Neural cell (in vitro differentiated cells): ENCODE data around the gene SAMSN1. TPM values are rescaled to one million over a fixed set of nuclear protein-coding genes. Genes with fewer than 3 reads are reported as not detected.

Experiments used
- H2AFZ ChIP-seq: fragments of 200-600, 300-800 bp; sonication (generic), shearing (Covaris generic); 2 replicates; pipeline ENCODE4 v1.6.0; 2014; ENCODE audit warnings: low read depth, mild to moderate bottlenecking, antibody characterized with exemption, low read length, moderate library complexity
- H3F3A ChIP-seq: fragments of 200-600 bp; shearing (Covaris generic); 2 replicates; pipeline ENCODE4 v1.6.1; 2016; ENCODE audit warnings: mild to moderate bottlenecking, moderate library complexity, mixed read lengths, antibody characterized with exemption, low read length; ENCODE audit not compliant: insufficient read depth, poor library complexity, severe bottlenecking
- H3K27ac ChIP-seq: fragments of 200-600, 300-800 bp; sonication (generic), shearing (Covaris generic); 2 replicates; pipeline ENCODE4 v1.5.1; 2014; ENCODE audit warnings: mild to moderate bottlenecking, low read length, moderate library complexity
- H3K27me3 ChIP-seq: fragments of 300-800, 200-600 bp; sonication (generic), shearing (Covaris generic); 2 replicates; pipeline ENCODE4 v1.6.0; 2014; ENCODE audit warnings: mild to moderate bottlenecking, low read depth, low read length, moderate library complexity; ENCODE audit not compliant: insufficient read depth
- H3K36me3 ChIP-seq: fragments of 300-800, 200-600 bp; sonication (generic), shearing (Covaris generic); 2 replicates; pipeline ENCODE4 v1.5.1; 2014; ENCODE audit warnings: mild to moderate bottlenecking, antibody characterized with exemption, low read length, moderate library complexity; ENCODE audit not compliant: insufficient read depth
- H3K4me2 ChIP-seq: fragments of 300-800, 200-600 bp; sonication (generic), shearing (Covaris generic); 2 replicates; pipeline ENCODE4 v1.6.0; 2014; ENCODE audit warnings: mild to moderate bottlenecking, low read length
- H3K4me3 ChIP-seq: fragments of 300-800, 200-600 bp; sonication (generic), shearing (Covaris generic); 2 replicates; pipeline ENCODE4 v1.5.1; 2014; ENCODE audit warnings: mild to moderate bottlenecking, low read length, moderate library complexity
- H3K79me2 ChIP-seq: fragments of 200-600 bp; shearing (Covaris generic); replicated peaks from 2 replicates; pipeline ENCODE4 v1.6.0; 2014; ENCODE audit warnings: mild to moderate bottlenecking, low read length, moderate library complexity; ENCODE audit not compliant: insufficient read depth
- H3K9ac ChIP-seq: fragments of 300-800, 200-600 bp; sonication (generic), shearing (Covaris generic); 2 replicates; pipeline ENCODE4 v1.6.1; 2016; ENCODE audit warnings: mild to moderate bottlenecking, low read length, mixed read lengths
- H3K9me2 ChIP-seq: fragments of 200-600 bp; shearing (Covaris generic); 2 replicates; pipeline ENCODE4 v1.6.1; 2016; ENCODE audit warnings: mild to moderate bottlenecking, low read length, mixed read lengths; ENCODE audit not compliant: insufficient read depth
- H3K9me3 ChIP-seq: fragments of 200-600, 300-800 bp; sonication (generic), shearing (Covaris generic); 2 replicates; pipeline ENCODE4 v1.6.1; 2016; ENCODE audit warnings: mild to moderate bottlenecking, mixed run types, low read length, moderate library complexity, mixed read lengths
- H4K20me1 ChIP-seq: fragments of 200-600 bp; shearing (Covaris generic); 2 replicates; pipeline ENCODE4 v1.6.1; 2016; ENCODE audit warnings: mild to moderate bottlenecking, mixed run types; ENCODE audit not compliant: insufficient read depth
- CTCF ChIP-seq: fragments of 450-650 bp; IDR thresholded peaks from 2 replicates; pipeline ENCODE4 v1.5.1; 2014; ENCODE audit warnings: antibody characterized with exemption, mild to moderate bottlenecking, moderate library complexity; ENCODE audit not compliant: poor library complexity, severe bottlenecking
- EP300 ChIP-seq: fragments of 450-650 bp; conservative IDR thresholded peaks from 2 replicates; pipeline ENCODE4 v1.6.1; 2014; ENCODE audit warnings: antibody characterized with exemption, mild to moderate bottlenecking, moderate library complexity; ENCODE audit not compliant: poor library complexity, severe bottlenecking
- EZH2 ChIP-seq: fragments of 200-600, 300-800 bp; shearing (Covaris generic), sonication (generic); IDR thresholded peaks from 2 replicates; pipeline ENCODE4 v1.6.1; 2014; ENCODE audit warnings: antibody characterized with exemption, low read length, borderline replicate concordance, mild to moderate bottlenecking; ENCODE audit not compliant: insufficient read depth, poor library complexity, severe bottlenecking
- MXI1 ChIP-seq: fragments of 450-650 bp; conservative IDR thresholded peaks from 2 replicates; pipeline ENCODE4 v1.6.1; 2014; ENCODE audit warnings: antibody characterized with exemption, mild to moderate bottlenecking; ENCODE audit not compliant: poor library complexity, severe bottlenecking
- POLR2AphosphoS5 ChIP-seq: IDR thresholded peaks from 2 replicates; pipeline ENCODE4 v1.6.1; 2012
- RAD21 ChIP-seq: fragments of 450-650 bp; conservative IDR thresholded peaks from 2 replicates; pipeline ENCODE4 v1.6.1; 2014; ENCODE audit warnings: antibody characterized with exemption, mild to moderate bottlenecking, moderate library complexity
- REST ChIP-seq: IDR thresholded peaks from 2 replicates; pipeline ENCODE4 v1.6.1; 2012; ENCODE audit warnings: borderline replicate concordance
- SMC3 ChIP-seq: fragments of 450-650 bp; conservative IDR thresholded peaks from 2 replicates; pipeline ENCODE4 v1.6.1; 2014; ENCODE audit warnings: antibody characterized with exemption, mild to moderate bottlenecking, moderate library complexity; ENCODE audit not compliant: poor library complexity
- TAF1 ChIP-seq: IDR thresholded peaks from 2 replicates; pipeline ENCODE4 v1.6.1; 2012; ENCODE audit warnings: low read depth
- polyA plus RNA-seq: library from polyadenylated mRNA; depleted of rRNA; stranded (reverse); fragments of >200 nt; gene quantifications from 2 replicates; pipeline ENCODE4 v1.2.3, GENCODE V29; 2014

The SAMSN1 gene
- polyA plus RNA-seq, 1 donor from 2014 or later, result 18.2 TPM

- Histone ChIP-seq H3F3A (no peaks in the 10 kb centered on the region), H3K9me2 (no peaks in the 10 kb centered on the region), H3K36me3 (no peaks in the 10 kb centered on the region), H3K4me3 (no peak overlapping the region), H3K79me2 (no peaks in the 10 kb centered on the region), H3K27me3 (no peaks in the 10 kb centered on the region), H3K27ac (no peak overlapping the region), H3K9ac (no peak overlapping the region), H2AFZ (no peak overlapping the region), H4K20me1 (no peaks in the 10 kb centered on the region), H3K4me2 (no peak overlapping the region), H3K9me3 (no peaks in the 10 kb centered on the region)
- TF ChIP-seq POLR2AphosphoS5 (no peak), EZH2 (no peak), RAD21 (no peak), SMC3 (no peak)
These were observed 46.3 kb upstream of the SAMSN1 start for GRCh38 chr21:14592296-14593000.

- Histone ChIP-seq H4K20me1 (no peaks in the 10 kb centered on the region), H3K79me2 (no peaks in the 10 kb centered on the region), H3K36me3 (no peaks in the 10 kb centered on the region), H3K27me3 (no peaks in the 10 kb centered on the region), H3K9me3 (no peaks in the 10 kb centered on the region), H3K9ac (no peak overlapping the region), H3K4me3 (no peak overlapping the region), H2AFZ (no peak overlapping the region), H3K9me2 (no peaks in the 10 kb centered on the region), H3K27ac (no peak overlapping the region), H3F3A (no peaks in the 10 kb centered on the region), H3K4me2 (no peak overlapping the region)
- TF ChIP-seq POLR2AphosphoS5 (no peak), EP300 (no peak), RAD21 (no peak), CTCF (no peak), EZH2 (no peak), MXI1 (no peak), SMC3 (no peak)
These were observed 45.8 kb upstream of the SAMSN1 start for GRCh38 chr21:14591882-14592281.

- no peak overlapping the region for H3K4me3 ChIP-seq
- no peaks in the 10 kb centered on the region for H3K36me3 ChIP-seq
- H3K9me3 ChIP-seq, result no peaks in the 10 kb centered on the region
- H2AFZ ChIP-seq, result no peak overlapping the region
- H3K79me2 ChIP-seq, result no peaks in the 10 kb centered on the region
- H3F3A ChIP-seq, result no peaks in the 10 kb centered on the region
- TF ChIP-seq CTCF, result no peak
- no peak for TF ChIP-seq REST
- no peak for TF ChIP-seq EZH2
- no peak for TF ChIP-seq TAF1
- no peak for TF ChIP-seq POLR2AphosphoS5
- H3K27ac ChIP-seq, result no peak overlapping the region
- no peak overlapping the region for H3K4me2 ChIP-seq
- H3K9ac ChIP-seq, result no peak overlapping the region
- H3K9me2 ChIP-seq, result no peaks in the 10 kb centered on the region
- no peaks in the 10 kb centered on the region for H3K27me3 ChIP-seq
- H4K20me1 ChIP-seq, result no peaks in the 10 kb centered on the region
These were observed 45.3 kb upstream of the SAMSN1 start for GRCh38 chr21:14591377-14591776.
